Sigmoid colon (tissue), 3 donors: Measurements from ENCODE around the gene SLFN13.

ENCODE experiments used
- CTCF ChIP-seq, 4 experiments: fragments of 450-650 bp in 3 of 4; fragments of 200-600 bp in 1 of 4; IDR thresholded peaks; one replicate each; pipeline ENCODE4 v1.5.1; 2016 to 2019; ENCODE audit warnings: antibody characterized with exemption in 4 of 4, mild to moderate bottlenecking in 3 of 4, moderate library complexity in 2 of 4
- POLR2A ChIP-seq, 2 donors: fragments of 450-650 bp; IDR thresholded peaks; one replicate each; pipeline ENCODE4 v1.6.1; 2016; ENCODE audit warnings: antibody characterized with exemption in 2 of 2, mild to moderate bottlenecking in 2 of 2, moderate library complexity in 2 of 2

- no peak for TF ChIP-seq CTCF (IDR thresholded peaks at IDR 0.05)
- TF ChIP-seq POLR2A (IDR thresholded peaks at IDR 0.05) = no peak
Observed at GRCh38 chr17:35453171-35453570, 4.6 kb upstream of the SLFN13 start.
